Stimulated activated CD4-positive, alpha-beta T cell treated with anti-CD3 and anti-CD28 coated beads, Interleukin-4, amount 100 ng/mL, for 24 hours (primary cell): Measurements from ENCODE around the gene HIGD1A.

Experiments
- DNase-seq: peaks from one replicate; pipeline ENCODE4 v3.0.0-alpha.2; 2020

HIGD1A gene

DNA sequence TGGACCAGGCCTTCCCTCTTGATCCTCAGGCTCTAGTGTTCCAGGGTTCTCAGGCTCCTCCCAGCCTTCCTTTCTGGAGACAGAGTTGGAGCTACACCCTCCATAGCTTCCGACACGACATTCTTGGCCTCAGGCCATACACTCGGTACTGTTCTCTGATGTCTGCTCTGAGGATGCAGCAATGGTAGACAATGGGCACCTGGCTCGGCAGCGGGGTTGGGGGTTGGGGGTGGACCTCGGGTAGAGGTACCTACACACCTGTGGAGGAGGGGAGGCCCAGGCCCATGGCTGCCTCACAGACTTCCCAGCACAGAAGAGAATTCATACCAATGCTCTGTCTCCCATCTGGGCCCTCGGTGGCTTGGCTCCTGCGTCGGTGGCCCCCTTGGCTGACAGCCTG lies 52.7 kb downstream of the HIGD1A start:
- no peak for DNase-seq

GRCh38 chr3:42750834-42751233 lies 53.5 kb downstream of the HIGD1A start:
- no peak for DNase-seq

- DNase-seq = no peak
Measured at GRCh38 chr3:42749753-42750231, 54.5 kb downstream of the HIGD1A start.

DNA sequence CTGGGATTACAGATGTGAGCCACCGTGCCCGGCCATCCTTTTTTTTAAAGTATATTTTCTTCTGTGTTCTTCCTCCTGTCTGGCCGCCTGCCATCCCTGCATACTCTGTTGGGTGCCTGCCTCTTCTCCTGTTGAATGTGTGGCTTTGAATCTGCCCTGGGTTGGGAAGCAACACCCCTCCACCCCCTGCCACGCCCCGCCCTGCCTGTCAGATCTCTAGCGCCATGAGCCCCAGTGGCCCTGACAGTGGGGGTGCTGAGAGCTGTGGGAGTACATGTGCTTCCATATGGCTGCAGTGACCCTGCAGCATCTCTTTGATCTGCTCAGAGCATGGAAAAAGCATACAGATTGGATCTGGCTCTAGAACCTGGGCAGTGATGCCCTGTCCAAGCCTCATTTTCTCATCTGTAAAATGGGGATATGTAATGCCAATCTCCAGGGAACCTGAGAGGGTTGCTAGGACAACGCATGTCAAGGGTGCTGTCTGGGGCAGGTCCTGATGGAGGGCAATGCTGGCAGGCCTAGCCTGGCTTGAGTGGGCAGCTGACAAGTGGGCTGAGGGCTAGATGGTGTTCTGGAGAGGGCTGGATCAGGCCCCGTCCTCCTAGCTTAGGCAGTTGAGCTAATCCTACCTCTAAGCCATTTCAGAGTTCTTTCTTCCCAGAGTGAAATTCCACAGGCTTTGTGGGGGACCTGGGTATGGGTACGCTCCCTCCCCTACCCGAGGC lies 55.1 kb downstream of the HIGD1A start:
- DNase-seq = no peak

GRCh38 chr3:42747581-42747980 lies 56.7 kb downstream of the HIGD1A start:
- peak; percentile 17 for DNase-seq

DNA sequence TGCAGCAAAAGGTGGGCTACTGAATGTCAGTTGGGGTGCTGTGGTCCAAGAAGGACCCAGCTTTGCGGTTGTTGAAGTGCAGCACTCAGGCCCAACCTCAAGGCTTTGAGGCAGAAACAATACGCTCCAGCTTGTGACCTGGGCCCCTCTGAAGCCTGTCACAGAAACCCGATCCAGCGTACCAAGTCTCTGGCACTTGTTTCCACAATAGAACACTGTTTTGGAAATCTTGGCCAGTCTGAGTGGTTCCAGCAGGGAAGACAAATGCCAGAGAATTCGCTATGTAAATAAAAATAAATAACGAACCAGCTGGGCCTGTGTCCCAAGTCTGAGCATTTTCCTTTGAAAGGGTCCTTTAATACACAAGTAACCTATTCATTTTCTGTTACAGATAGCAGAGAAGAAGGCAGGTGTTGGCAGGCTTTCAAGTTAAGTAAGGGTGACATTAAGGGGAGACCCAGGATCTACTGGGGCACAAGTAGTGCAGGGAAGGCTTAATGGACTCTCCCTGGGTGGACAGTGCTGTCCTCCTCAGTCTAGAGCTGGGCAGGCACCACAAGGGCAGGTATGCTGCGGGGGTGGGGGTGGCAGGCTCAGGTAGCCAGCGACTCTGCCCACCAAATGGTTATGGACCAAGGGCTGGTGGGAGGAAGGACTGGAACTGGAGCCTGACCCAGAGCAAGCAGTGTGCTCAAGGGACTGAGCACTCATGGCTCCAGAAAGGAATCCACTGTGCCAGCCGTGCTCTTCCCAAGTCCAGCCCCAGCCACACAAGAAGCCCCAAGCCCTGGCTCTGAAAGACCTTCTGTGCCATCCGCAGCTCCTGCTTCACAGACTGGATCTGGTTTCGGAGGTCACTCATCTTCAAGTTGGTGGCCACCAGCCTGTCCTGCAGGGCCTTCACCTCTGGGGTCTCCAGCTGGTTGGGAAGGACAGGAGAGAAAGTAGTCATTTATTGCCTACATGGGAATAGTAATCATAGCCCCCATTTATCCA lies 57.5 kb downstream of the HIGD1A start:
- DNase-seq = no peak

- DNase-seq = no peak
Measured at GRCh38 chr3:42745776-42746454, 58.4 kb downstream of the HIGD1A start.

- DNase-seq = no peak
Measured at GRCh38 chr3:42745291-42745745, 59.0 kb downstream of the HIGD1A start.

DNA sequence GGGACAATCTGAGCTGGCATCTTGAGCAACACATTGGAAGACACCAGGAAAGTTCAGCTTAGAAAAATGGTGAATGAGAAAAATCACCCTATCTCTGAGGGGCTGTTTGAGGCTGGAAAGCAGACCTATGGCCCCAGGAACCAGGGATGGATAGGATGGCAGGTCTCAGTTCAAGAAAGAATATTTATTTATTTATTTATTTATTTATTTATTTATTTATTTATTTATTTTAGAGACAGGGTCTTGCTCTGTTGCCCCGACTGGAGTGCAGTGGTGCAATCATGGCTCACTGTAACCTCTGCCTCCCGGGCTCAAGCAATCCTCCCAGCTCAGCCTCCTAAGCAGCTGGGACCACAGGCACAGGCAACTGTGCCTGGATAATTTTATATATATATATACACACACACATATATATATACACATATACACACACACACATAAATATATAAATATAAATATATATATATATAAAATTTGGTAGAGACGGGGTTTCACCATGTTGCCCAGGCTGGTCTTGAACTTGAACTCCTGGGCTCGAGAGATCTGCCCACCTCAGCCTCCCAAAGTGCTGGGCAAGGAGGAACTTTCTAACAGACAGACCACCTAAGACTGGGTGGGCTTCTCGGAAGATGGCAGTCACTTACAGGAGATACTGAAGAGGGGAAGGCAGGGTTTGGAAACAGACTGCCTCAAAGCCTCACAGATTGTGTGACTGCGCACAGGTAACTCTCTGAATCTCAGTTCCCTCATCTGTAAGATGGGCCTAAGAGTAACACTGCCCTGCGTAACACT lies 60.9 kb downstream of the HIGD1A start:
- no peak for DNase-seq

DNA sequence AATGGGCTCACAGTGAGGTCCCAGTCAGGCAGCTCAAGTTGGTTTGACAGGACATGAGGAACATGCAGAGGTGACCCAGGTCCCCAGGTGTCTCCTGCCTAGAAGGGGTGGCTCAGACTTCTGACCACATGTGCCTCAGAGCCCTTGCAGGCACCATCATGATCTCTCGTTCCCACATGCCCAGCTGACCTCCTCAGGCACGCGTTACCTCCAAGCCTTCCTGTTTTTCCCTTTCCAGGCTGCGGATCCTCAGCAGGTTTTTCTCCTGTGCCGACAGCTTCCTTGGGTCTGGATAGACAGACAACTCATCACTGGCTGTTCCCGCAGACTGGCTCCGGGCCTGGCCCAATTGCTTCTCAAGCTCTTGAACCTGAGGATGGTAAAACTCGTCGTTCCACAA lies 61.6 kb downstream of the HIGD1A start:
- no peak for DNase-seq

DNA sequence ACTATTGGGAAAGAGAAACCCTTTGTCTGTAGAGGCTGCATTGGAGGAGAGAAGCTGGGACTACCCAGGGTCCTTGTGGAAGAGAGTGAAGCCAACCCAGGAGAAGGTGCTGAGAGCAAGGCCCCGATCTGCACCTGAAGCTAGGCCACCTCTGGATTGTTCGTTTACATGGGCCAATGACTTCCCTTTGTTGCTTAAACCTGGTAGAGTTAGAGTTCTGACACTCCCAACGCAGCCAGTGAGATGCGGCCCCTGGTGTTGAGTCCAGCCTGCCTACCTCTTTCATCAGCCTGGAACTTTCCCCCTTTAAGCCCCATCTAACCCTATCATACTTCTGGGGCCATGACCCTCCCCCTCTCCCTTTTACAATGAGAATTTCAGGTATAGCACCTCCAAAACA lies 62.0 kb downstream of the HIGD1A start:
- no peak for DNase-seq

DNA sequence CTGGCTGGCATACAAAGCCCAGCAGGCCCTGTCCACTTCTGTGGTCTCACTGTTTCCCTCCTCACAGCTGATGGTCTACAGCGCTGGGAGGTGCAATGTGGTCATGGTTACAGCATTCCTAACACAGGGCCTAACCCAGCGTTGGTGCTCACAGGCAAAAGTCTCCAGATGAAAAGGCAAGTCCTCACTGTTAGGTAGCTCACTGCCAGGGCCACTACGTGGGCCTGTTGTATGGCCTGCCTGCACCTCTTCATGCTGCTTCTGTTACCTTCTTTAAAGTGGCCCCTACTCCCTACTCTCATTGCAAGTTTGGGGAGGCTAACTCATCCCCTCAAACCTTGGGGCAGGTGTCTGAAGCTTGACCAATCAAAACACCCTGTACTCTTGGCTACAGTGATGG lies 62.5 kb downstream of the HIGD1A start:
- no peak for DNase-seq

GRCh38 chr3:42739401-42740158 lies 64.7 kb downstream of the HIGD1A start:
- no peak for DNase-seq

- no peak for DNase-seq
Measured at GRCh38 chr3:42736531-42736930, 67.8 kb downstream of the HIGD1A start.

DNA sequence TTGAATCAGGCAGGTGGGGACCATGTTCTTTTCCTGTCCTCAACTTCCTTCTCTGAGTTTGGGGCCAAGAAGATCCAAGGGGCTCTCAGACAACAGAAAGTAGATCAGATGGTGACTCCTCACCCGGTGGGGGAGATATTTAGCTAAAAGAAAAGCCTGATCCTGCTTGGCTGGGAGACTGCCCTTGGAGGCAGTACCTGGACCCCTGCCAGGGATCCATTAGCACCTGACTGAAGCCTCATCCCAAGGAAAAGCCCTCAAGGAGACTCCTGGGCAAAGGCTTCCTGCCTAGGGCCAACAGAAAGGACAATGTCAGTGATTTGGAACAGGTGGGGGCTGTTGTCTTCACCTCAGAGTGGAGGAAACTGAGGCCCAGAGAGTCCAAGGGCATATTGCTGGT lies 68.2 kb downstream of the HIGD1A start:
- DNase-seq = no peak

DNA sequence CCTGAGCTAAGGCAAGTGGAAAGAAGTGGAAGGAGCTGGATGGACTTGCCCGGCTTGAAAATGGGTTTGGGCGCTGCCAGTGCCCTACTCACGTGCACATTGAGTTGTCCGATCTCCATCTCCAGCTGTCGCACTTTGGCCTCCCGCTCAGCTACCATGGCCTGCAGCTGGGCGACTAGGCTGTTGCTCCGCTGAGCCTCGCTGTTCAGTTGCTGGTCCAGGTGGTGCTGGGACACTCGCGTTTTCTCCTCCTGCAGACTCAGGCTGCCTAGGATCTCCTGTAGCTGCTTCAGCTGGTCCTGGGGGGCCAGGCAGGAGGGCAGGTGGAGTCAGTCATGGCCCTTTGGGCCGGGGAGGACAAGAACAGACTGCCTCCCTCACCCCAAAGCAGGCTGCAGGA lies 68.7 kb downstream of the HIGD1A start:
- DNase-seq = no peak

GRCh38 chr3:42735019-42735418 lies 69.3 kb downstream of the HIGD1A start:
- no peak for DNase-seq

- no peak for DNase-seq
Measured at GRCh38 chr3:42734263-42734860, 69.9 kb downstream of the HIGD1A start.

DNA sequence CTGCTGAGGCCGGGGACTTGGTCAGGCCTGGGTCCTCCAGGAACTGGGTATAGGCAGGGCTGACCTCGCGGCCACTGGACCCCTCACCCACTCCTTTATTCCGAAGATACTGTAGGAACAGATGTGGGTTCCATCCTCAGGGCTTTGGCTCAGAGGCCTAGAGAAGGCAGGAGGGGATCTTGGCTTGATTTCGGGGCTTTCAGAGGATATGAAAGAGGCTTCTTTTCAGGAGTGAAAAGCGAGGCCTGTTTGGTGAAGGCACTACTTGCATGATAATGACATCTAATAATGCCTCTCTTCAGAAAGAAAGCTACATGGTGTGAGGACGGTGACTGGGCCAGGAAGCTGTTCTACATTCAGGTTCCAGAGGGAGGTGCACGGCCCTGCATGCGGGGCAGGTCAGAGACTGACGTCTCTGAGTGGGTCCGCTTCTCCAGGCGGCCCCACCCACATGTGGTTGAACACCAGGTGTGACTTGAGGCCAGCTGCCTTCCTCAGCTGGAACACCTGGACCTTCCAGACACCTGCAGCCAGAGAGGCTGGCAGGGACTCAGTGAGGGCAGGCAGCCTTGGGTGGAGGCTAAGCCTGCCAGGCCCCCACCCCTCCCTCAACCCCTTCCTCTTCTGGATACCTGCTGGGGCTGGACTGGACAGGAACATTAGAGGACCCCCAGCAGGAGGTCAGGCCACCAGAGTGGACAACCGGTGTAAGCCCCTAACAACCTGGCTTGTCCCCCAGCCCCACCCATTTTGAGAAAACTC lies 70.6 kb downstream of the HIGD1A start:
- DNase-seq = no peak
